OCI-LY3 (cell line): Measurements from ENCODE around the gene SPTBN4.

ENCODE experiments used
- CTCF ChIP-seq: fragments of 200-600, 300-600 bp; sonication (generic); IDR thresholded peaks from 2 replicates; pipeline ENCODE4 v1.5.1; 2014; ENCODE audit warnings: antibody characterized with exemption, low read length, low read depth
- EZH2phosphoT487 ChIP-seq: fragments of 200-600 bp; shearing (Covaris generic); IDR thresholded peaks from 2 replicates; pipeline ENCODE4 v1.6.1; 2018; ENCODE audit warnings: antibody characterized with exemption, mixed run types, low read depth

- TF ChIP-seq CTCF (no peak), EZH2phosphoT487 (no peak)
Measured at GRCh38 chr19:40524133-40524549, 57.3 kb downstream of the SPTBN4 start.
